ENCODE results near the gene SHC1. TPM values are rescaled to one million over a fixed set of nuclear protein-coding genes. Genes with fewer than 3 reads are reported as not detected.

The SHC1 gene
- total and polyA plus RNA-seq, 2 donors from 2014 or later = 43.8 to 153 TPM

GRCh38 chr1:155011437-155012025 is 41.0 kb upstream of the SHC1 start:
- Histone ChIP-seq H3K4me1 (ENCODE audit: control insufficient read depth in 2 of 3, insufficient read depth in 2 of 3, low read depth in 1 of 3, low read length in 3 of 3) (peaks cover 0 to 41% (median 24%) of the 10 kb centered on the region in 3 donors), H3K27ac (ENCODE audit: low read depth in 2 of 2, low read length in 2 of 2) (peak overlapping the region in 1 of 2 donors; percentile 57), H3K9me3 (ENCODE audit: control insufficient read depth in 2 of 3, insufficient read depth in 1 of 3, low read length in 3 of 3) (no peaks in the 10 kb centered on the region), H3K9ac (ENCODE audit: low read length in 3 of 3) (no peak overlapping the region), H3K36me3 (ENCODE audit: control insufficient read depth in 2 of 3, insufficient read depth in 3 of 3, low read length in 3 of 3) (no peaks in the 10 kb centered on the region), H3K27me3 (ENCODE audit: control insufficient read depth, insufficient read depth, low read length) (no peaks in the 10 kb centered on the region), H3K4me3 (ENCODE audit: low read length in 3 of 3) (no peak overlapping the region)
- no peak for FAIRE-seq
- intact Hi-C loops (cut with DNase I) = no loop called here
- TF ChIP-seq, protein P1, sequence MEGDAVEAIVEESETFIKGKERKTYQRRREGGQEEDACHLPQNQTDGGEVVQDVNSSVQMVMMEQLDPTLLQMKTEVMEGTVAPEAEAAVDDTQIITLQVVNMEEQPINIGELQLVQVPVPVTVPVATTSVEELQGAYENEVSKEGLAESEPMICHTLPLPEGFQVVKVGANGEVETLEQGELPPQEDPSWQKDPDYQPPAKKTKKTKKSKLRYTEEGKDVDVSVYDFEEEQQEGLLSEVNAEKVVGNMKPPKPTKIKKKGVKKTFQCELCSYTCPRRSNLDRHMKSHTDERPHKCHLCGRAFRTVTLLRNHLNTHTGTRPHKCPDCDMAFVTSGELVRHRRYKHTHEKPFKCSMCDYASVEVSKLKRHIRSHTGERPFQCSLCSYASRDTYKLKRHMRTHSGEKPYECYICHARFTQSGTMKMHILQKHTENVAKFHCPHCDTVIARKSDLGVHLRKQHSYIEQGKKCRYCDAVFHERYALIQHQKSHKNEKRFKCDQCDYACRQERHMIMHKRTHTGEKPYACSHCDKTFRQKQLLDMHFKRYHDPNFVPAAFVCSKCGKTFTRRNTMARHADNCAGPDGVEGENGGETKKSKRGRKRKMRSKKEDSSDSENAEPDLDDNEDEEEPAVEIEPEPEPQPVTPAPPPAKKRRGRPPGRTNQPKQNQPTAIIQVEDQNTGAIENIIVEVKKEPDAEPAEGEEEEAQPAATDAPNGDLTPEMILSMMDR (IDR thresholded peaks at IDR 0.05; ENCODE audit: borderline replicate concordance, extremely low read depth, insufficient read depth) = no peak
- DNase-seq = peak in 1 of 5 donors; percentile 72

DNA sequence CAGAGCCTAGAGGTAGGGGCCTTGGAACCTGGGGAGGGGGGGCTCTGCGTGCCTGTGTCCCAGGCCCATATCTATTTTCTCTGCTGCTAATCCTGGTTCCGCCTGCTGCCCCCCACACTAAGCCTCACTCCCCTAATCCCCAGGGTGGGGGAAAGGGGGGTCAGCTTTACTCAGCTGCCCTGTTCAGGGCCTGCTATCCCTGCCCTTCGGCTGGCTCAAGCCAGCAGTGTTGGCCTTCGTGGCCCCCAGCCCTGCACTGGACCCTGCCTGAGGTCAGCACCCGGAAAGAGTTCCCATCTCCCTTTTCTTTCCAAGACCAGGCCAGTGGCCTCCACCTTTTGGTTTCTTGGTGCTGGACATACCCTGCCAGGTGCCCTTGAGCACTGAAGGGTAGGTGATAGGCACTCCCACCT is 40.5 kb upstream of the SHC1 start:
- Histone ChIP-seq H3K27me3 (ENCODE audit: control insufficient read depth, insufficient read depth, low read length) (no peaks in the 10 kb centered on the region), H3K9ac (ENCODE audit: low read length in 3 of 3) (no peak overlapping the region), H3K36me3 (ENCODE audit: control insufficient read depth in 2 of 3, insufficient read depth in 3 of 3, low read length in 3 of 3) (no peaks in the 10 kb centered on the region), H3K4me3 (ENCODE audit: low read length in 3 of 3) (no peak overlapping the region), H3K4me1 (ENCODE audit: control insufficient read depth in 2 of 3, insufficient read depth in 2 of 3, low read depth in 1 of 3, low read length in 3 of 3) (peaks cover 0 to 46% (median 29%) of the 10 kb centered on the region in 3 donors), H3K27ac (ENCODE audit: low read depth in 2 of 2, low read length in 2 of 2) (peak overlapping the region in 1 of 2 donors; percentile 57), H3K9me3 (ENCODE audit: control insufficient read depth in 2 of 3, insufficient read depth in 1 of 3, low read length in 3 of 3) (no peaks in the 10 kb centered on the region)
- FAIRE-seq (no peak), DNase-seq (no peak)
- intact Hi-C loops (cut with DNase I) = no loop called here
- TF ChIP-seq, protein P1 (IDR thresholded peaks at IDR 0.05; ENCODE audit: borderline replicate concordance, extremely low read depth, insufficient read depth) = no peak

DNA sequence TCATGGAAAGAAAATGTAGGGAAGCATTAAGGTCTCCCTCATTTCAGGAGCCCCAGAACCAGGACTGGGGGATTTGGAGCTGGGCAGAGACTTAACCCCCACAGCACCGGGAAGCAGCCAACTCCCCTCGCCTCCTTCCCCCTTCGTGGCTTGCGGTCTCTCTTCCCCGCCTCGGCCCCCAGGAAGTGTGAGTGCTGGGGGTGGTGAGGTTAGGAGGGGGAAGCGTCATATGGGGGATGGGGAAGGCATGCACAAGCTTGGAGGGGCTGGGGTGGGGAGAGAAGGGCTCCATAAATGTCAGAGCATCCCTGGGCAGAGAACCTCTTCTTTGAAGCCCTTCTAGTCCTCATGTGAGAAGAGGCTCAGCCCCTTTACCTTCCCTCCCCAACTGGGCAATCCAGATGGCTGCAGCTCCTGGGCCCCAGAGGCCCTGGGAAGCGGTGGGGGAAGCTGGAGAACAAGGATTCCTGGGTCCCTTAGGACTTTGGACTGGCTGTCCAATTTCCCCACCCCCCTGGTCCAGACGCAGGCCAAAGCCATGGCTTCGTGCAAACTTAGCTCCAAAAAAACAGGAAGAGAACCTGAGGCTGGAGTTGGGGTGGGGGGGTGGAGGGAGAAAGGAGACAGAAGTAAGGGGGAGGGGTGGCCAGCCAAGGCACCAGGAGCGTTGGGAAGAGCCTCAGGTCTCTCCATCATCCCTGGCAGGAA is 39.8 kb upstream of the SHC1 start:
- TF ChIP-seq, protein P1 (IDR thresholded peaks at IDR 0.05; ENCODE audit: borderline replicate concordance, extremely low read depth, insufficient read depth) = no peak
- no peaks in the 10 kb centered on the region for H3K9me3 ChIP-seq (ENCODE audit: control insufficient read depth in 2 of 3, insufficient read depth in 1 of 3, low read length in 3 of 3)
- FAIRE-seq (no peak), DNase-seq (peak in 1 of 5 donors; percentile 59)
- H3K4me3 ChIP-seq (ENCODE audit: low read length in 3 of 3) = no peak overlapping the region
- H3K9ac ChIP-seq (ENCODE audit: low read length in 3 of 3) = no peak overlapping the region
- H3K27ac ChIP-seq (ENCODE audit: low read depth in 2 of 2, low read length in 2 of 2) = no peak overlapping the region
- H3K4me1 ChIP-seq (ENCODE audit: control insufficient read depth in 2 of 3, insufficient read depth in 2 of 3, low read depth in 1 of 3, low read length in 3 of 3) = peaks cover 0 to 48% (median 30%) of the 10 kb centered on the region in 3 donors
- intact Hi-C loops (cut with DNase I) = no loop called here
- no peaks in the 10 kb centered on the region for H3K36me3 ChIP-seq (ENCODE audit: control insufficient read depth in 2 of 3, insufficient read depth in 3 of 3, low read length in 3 of 3)
- no peaks in the 10 kb centered on the region for H3K27me3 ChIP-seq (ENCODE audit: control insufficient read depth, insufficient read depth, low read length)
